NCI-H2227 (cell line): ENCODE measurements around the gene ATP5PF.
"Not testable (repeated sequence)": the region's sequence is repeated elsewhere in the genome, so short reads cannot be mapped to it uniquely, and the experiment has no call there.

Source experiments
- DNase-seq: peaks from one replicate; lab custom pipeline; 2025; ENCODE audit not compliant: unreplicated experiment; lab: John Stamatoyannopoulos, UW

The ATP5PF gene

DNA sequence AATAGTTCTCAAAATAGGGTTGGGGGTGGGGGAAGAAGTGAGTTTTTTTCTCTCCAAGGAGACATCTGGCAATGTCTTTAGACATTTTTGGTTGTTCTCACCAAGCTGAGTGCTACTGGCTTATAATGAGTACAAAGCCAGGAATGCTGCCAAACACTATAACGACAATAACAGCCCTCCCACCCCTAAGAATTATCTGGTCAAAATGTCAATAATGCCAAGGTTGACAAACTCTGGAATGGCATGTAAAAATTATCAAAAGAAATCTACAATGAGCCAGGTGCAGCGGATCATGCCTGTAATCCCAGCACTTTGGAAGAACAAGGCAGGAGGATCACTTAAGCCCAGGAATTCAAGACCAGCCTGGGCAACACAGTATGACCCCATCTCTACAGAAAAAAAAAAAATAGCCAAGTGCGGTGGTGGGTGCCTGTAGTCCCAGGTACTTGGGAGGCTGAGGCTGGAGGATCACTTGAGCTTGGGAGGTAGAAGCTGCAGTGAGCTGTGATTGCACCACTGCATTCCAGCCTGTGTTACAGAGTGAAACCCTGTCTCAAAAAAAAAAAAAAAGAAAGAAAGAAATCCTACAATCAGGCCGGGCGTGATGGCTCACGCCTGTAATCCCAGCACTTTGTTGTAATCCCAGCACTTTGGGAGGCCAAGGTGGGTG is 2.5 kb downstream of the ATP5PF start:
- no peak for DNase-seq

DNA sequence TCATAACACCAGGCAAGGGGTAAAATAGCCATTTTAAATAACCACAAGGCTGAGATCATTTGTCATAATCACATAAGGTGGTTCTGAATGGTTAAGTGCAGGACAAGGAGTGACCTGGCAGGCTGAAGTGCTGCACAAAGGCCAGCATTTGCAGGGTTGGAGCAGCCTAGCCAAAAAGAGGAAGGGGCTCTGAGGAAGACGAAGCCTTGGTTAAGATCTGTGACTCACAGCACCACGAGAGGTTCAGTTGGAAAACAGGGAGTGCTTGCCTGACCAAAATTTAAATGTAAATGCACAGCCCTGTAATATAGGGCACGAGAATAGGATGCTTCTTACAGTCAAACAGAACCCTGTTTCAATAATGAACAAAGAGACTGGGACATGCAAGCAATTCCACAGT is 12.1 kb downstream of the ATP5PF start:
- DNase-seq, result no peak

DNA sequence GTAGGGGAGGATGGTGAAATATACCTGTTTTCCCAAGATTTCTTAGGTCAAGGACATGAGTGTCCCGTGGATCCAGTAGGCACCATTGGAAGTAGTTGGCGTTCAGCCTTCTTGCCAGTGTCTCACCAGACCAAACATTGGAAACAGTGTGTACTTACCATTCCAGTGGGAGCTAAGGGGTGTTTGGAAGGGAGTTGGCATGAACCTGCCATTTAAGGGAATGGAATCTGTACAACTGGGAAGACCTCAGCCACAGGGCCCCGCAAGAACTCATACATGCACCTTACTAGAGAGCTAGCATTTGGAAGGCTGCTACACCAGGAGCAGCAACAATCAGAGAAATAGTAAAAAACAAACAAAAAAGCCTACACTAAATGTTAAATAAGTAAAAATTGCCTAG is 12.7 kb downstream of the ATP5PF start:
- no peak for DNase-seq

DNA sequence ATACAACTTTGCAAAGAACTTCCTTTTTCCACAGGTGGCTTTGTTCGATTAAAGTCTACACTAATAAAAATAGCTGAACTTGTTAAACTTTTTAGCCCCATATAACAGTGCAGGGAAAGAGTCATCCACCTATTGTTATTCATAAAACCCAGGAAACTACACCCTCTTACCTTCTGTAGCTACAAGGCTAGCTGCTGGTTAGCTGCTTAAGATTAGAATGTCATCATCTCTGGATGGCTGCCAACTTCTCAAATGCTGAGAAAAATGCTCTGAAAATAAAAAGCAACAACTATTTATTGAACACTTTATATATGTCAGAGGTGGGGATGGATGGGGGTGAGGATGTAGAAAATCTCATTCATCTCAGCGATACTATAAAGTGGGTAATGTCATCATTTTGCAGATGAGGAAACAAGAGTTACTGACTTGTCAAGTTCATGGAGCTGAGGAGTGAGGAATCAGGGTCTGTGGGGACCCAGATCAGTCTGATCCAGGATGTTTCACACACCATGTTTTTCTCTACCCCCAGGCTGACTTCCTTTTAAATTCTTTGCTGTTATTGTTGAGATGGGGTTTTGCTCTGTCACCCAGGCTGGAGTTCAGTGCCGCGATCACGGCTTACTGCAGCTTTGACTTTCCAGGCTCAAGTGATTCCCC is 17.1 kb downstream of the ATP5PF start:
- DNase-seq, result no peak

DNA sequence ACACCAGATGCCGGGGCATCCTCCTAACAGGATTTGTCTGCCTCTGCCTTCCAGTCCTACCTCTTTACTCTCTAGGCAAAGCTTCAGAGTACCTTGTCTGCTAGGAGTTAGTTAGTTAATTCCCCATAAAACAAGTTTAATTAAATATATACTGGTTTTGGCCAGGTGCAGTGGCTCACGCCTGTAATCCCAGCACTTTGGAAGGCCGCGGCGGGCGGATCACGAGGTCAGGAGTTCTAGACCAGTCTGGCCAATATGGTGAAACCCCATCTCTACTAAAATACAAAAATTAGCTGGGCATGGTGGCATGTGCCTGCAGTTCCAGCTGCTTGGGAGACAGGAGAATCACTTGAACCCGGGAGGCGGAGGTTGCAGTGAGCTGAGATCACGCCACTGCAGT is 20.6 kb downstream of the ATP5PF start:
- not testable (repeated sequence) for DNase-seq

DNA sequence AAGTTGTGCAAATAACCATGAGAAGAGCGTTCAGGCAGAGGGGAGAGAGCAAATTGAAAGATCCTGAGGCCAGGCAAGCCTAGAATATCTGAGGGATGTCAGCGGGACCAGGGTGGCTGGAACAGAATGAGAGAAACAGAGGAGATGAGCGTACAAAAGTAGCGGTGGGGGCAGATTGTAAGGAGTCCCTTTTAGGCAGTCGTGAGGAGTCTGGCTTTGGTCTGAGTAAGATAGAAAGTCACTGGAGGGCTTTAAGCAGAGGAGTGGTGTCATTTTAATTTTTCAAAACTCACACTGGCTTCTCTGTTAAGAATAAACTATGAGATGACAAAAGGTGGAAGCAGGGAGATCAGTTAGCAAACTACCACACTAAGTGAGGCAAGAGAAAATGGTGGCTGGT is 24.2 kb downstream of the ATP5PF start:
- DNase-seq, result no peak

DNA sequence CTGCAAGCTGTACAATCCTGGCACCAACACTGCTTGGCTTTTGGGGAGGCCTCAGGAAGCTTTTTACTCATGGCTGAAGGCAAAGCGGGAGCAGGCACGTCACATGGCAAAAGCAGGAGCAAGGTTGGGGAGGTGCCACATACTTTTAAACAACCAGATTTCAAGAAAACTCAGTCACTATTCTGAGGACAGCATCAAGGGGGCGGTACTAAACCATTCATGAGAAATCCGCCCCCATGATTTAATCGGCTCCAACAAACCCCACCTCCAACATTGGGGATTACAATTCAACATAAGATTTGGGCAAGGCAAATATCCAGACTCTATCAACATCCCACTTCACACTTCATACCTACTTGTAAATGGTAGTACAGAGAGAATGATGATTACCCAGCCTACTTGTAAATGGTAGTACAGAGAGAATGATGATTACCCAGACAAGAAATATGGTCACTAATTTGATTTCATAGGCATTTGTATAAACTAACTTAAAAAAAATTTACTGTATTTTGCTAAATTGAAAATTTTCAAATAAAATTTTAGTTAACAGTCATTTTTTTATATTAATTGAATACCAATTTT is 24.9 kb downstream of the ATP5PF start:
- DNase-seq, result no peak

DNA sequence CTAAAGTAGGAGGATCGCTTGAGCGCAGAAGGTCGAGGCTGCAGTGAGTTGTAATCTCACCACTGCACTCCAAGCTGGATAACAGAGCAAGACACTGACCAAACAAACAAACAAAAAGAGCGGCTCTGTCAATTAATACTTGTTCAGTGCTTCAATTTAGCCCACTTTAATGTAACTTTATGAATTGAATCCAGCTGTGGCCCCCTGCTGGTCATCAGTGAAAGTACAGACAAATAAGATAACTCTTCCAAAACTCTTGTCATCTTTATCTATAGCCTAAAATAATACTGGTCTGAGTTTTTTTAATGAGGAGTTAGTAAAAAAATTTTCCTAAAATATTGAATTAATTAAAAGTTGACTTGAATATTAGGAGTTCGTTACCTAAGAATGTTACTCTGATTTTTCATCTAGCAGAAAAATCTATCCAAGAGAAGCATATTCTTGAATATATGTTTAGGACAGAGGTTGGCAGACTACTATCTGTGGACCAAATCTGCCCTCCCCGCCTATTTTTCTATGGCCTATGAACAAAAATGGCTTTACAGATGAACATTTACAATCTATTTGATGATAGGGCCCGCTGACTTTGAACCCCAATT is 26.1 kb downstream of the ATP5PF start:
- peak; percentile 23 for DNase-seq

DNA sequence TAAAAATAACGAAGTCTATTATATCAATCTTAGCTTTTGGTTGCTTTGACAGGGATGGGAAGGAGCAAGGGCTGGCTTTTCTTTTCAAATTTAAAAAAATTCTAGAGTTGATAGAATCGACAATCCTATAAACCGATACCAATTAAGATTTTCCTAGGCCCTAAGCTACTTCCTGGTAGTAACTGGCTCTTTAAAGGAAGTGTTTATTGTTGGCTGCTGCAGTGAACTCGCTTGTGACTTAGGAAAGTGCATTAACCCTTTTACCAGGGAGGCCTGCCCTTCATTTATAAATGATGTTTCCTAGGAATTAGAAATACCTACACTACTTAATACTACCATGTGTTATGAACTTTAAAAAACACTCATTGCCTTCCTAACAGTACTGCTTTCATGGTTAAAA is 33.2 kb downstream of the ATP5PF start:
- no peak for DNase-seq

DNA sequence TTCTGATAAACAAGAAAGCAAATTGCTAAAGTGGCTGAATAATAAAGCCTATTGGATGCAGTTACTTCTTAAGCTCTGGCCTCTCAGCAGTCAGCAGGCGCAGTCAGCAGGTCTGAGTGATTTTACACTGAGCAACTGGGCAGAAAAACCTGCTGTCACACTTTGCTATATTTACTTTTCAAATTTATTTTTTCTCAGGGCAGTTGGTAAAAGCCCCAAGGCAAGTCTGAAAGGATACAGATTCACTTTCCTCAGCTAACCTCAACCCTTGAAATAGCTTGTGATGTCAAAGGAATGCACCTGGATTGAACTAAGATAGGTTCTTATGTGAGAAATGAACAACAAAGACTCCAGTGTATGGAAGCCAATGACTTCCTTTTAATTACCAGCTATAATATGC is 34.0 kb downstream of the ATP5PF start:
- DNase-seq, result no peak

DNA sequence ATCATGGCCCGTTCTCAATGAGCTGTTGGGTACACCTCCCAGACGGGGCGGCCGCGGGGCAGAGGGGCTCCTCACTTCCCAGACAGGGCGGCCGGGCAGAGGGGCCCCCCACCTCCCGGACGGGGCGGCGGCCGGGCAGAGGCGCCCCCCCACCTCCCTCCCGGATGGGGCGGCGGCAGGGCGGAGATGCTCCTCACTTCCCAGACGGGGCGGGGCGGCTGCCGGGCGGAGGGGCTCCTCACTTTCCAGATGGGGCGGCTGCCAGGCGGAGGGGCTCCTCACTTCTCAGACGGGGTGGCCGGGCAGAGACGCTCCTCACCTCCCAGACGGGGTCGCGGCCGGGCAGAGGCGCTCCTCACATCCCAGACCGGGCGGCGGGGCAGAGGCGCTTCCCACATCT is 39.2 kb downstream of the ATP5PF start:
- not testable (repeated sequence) for DNase-seq

DNA sequence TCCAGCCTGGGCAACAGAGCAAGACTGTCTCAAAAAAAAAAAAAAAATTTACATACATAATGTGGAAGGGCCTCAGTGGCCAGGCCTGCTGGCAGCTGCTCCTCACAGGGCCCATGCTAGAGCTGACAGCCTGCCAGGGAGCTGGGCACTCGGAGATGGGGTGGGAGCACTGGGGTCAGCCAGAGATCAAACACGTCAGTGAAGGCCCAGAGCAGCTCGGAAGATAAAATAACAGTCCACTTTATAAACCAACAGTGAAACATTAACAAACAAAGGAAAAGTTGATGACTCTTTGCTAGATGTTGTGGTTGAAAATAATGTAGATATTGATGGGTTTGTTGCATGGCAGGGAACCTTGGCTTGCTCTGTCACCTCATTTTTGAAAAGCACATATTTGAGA is 42.7 kb downstream of the ATP5PF start:
- no peak for DNase-seq

DNA sequence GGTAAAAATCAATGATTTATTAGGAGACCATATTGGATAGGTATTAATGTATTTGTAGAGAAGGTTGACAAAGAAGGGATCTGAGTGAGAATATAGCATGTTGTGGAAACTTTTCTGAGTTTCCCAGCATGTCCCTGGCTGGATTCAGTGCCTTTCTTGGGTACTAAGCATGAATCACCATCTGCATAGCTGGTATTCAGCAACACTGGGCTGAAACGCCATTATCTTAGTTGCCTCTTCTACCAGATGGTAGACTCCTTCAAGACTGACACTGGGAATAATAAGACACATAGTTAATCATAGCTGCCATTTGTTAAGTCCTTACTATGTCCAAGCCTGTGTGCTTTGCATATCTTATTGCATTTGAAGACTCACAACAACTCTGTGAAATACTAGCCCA is 45.5 kb downstream of the ATP5PF start:
- no peak for DNase-seq

DNA sequence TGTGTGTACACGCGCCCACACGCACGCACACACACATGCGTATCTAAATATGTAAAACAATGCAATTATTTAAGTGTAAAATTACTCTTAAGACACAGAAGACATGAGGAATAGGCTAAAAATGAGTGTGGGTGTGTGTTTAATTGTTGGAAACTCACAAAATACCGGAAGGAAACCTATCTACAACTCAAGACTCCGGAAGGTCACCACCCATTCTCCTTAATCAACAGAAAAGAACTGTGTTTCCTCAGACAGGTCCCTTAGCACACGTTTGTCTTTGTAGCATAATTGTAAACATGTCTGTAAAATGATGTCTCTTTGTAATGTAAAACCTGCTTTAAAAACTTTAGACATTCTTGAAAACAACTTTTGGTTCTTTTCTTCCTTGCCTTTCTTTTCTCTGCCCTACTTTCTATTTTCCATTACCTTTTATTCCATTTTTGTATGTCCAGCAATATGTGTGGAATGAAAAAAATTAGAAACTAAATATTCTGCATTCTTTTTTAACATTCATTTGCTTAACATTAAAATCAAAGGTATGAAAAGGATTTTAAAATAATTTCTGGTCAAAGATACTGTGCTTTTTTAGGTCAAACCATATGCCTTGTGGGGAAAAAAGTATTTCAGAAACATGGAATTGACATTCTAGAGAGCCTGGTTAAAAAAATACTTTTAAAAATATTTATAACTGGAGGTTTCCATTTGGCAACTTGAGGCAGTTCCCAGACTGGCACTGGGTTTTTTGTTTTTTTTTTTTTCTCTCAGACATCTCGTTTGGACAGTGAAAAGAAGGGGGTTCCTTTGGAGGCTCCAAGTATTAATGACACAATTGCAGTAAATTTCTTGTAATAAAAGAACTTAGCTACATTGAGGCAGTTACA is 46.2 kb downstream of the ATP5PF start:
- DNase-seq, result no peak

DNA sequence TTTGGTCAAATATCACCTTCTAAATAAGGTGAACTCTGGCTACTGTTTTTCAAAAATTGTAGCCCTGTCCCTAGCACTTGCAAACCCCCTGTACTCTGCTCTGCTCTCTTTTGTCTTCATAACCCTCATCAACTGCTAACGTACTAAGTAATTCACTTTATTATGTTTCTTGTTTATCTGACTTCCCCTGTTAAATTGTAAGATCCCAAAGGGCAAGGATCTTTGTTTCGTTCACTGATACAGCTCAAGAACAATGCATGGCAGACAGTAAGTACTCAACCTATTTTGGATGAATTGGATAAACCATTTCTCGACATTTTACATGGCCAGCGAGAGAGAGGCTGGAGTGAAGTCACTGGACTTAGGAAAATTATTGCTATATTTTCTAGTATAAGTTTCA is 46.9 kb downstream of the ATP5PF start:
- DNase-seq, result no peak

DNA sequence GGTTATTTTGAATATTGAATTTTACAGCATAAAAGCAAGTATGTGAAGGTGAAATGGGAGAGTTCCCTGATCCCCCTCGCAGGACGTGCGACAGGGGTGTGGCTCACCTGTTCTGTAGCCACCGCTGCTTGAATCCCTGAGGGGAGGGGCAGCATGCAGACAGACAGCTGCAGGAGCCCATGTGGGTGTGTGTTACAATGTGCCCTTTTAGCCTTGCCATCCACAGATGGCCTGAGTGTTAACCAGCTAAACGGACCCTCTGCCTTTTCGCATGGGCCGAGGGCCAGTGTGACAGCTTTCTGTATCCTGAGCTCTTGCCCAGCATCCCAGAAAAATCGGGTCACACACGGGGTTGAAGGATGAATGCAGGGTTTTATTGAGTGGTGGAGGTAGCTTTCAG is 52.3 kb downstream of the ATP5PF start:
- DNase-seq, result no peak

DNA sequence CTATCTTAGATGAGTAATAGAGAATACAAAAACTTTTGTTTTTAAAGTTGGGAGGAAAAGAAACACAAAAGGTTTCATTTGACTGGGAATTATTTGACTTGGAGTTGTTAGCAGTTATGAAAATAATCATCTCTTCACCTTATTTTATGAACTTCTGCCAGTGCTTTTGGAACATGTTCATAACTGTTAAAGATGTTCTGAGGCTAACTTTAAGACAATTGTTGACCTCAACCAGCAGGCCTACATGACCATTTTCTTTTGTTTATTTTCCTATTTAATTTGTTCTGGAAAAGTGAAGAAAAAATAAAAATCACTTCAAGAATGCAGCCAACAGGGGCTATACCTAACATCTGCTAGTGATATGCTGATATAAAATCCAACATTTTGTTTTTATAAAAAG is 58.3 kb downstream of the ATP5PF start:
- DNase-seq, result no peak
